Bronchial epithelial cell (primary cell): Measurements from ENCODE around the gene APCDD1. TPM values are rescaled to one million over a fixed set of nuclear protein-coding genes. Genes with fewer than 3 reads are reported as not detected.

Source experiments
- DNase-seq: peaks from one replicate; pipeline ENCODE4 v3.0.0-alpha.2; 2010; ENCODE audit warnings: low read depth
- FAIRE-seq: peaks from 2 replicates; lab custom pipeline; 2011; peaks lifted over from hg19 to GRCh38; lab: Jason Lieb, UNC
- H3K27me3 ChIP-seq: 2 replicates; pipeline ENCODE4 v1.5.1; 2011; ENCODE audit warnings: low read length; ENCODE audit not compliant: control insufficient read depth, insufficient read depth
- H3K36me3 ChIP-seq: 2 replicates; pipeline ENCODE4 v1.5.1; 2011; ENCODE audit warnings: low read length; ENCODE audit not compliant: control insufficient read depth, insufficient read depth
- H3K4me3 ChIP-seq: 2 replicates; pipeline ENCODE4 v1.5.1; 2011; ENCODE audit warnings: mild to moderate bottlenecking, low read depth, low read length, control low read depth
- total RNA-seq: library from RNA; depleted of rRNA; stranded (reverse); fragments of >200 nt; gene quantifications from 2 replicates; pipeline ENCODE4 v1.2.1, GENCODE V29; 2014
- TF ChIP-seq, protein P1 (sequence below): IDR thresholded peaks from 2 replicates; pipeline ENCODE4 v1.5.1; 2011; ENCODE audit warnings: mild to moderate bottlenecking, moderate library complexity, low read length, control low read depth, inconsistent platforms; ENCODE audit not compliant: insufficient read depth, severe bottlenecking

The APCDD1 gene
- total RNA-seq, result under 0.01 and 0.64 TPM in 2 replicates

- Histone ChIP-seq H3K4me3 (peak within 1 kb of the TSS; percentile 42), H3K27me3 (peaks cover 32% of the 10 kb centered on the region), H3K36me3 (no peaks in the 10 kb centered on the region)
- TF ChIP-seq, protein P1, sequence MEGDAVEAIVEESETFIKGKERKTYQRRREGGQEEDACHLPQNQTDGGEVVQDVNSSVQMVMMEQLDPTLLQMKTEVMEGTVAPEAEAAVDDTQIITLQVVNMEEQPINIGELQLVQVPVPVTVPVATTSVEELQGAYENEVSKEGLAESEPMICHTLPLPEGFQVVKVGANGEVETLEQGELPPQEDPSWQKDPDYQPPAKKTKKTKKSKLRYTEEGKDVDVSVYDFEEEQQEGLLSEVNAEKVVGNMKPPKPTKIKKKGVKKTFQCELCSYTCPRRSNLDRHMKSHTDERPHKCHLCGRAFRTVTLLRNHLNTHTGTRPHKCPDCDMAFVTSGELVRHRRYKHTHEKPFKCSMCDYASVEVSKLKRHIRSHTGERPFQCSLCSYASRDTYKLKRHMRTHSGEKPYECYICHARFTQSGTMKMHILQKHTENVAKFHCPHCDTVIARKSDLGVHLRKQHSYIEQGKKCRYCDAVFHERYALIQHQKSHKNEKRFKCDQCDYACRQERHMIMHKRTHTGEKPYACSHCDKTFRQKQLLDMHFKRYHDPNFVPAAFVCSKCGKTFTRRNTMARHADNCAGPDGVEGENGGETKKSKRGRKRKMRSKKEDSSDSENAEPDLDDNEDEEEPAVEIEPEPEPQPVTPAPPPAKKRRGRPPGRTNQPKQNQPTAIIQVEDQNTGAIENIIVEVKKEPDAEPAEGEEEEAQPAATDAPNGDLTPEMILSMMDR, result no peak
- FAIRE-seq, result peak; percentile 36
- DNase-seq, result no peak
Observed at GRCh38 chr18:10453806-10454680, at the start of gene APCDD1. APCDD1 (plus strand) TSS chr18:10454635; CDS start chr18:10454982, 347 bp downstream.

DNA sequence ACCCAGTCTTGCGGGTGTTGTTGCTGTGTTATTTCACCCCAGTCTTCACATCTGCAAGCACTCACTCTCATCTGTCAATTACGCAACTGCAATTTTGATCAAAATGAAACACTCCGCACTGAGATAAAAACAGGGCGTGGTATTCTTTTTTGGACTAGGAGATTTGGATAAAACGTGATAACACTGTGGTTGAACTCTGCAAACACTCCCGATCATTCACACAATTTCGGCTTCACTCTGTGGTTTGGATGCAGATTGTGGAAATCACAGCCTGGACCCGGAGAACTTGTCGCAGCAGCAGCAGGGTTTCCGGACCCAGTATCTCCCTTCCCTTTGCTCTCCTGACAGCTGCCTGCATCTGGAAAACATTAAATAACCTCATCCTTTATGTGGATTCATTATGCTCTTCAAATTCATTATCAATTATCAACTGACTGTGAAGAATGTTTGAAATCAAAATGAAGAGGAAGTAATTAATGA, 49.4 kb upstream of the APCDD1 start:
- TF ChIP-seq, protein P1, result no peak
- Histone ChIP-seq H3K4me3 (no peak overlapping the region), H3K36me3 (no peaks in the 10 kb centered on the region), H3K27me3 (no peaks in the 10 kb centered on the region)
- DNase-seq, result no peak
- no peak for FAIRE-seq

DNA sequence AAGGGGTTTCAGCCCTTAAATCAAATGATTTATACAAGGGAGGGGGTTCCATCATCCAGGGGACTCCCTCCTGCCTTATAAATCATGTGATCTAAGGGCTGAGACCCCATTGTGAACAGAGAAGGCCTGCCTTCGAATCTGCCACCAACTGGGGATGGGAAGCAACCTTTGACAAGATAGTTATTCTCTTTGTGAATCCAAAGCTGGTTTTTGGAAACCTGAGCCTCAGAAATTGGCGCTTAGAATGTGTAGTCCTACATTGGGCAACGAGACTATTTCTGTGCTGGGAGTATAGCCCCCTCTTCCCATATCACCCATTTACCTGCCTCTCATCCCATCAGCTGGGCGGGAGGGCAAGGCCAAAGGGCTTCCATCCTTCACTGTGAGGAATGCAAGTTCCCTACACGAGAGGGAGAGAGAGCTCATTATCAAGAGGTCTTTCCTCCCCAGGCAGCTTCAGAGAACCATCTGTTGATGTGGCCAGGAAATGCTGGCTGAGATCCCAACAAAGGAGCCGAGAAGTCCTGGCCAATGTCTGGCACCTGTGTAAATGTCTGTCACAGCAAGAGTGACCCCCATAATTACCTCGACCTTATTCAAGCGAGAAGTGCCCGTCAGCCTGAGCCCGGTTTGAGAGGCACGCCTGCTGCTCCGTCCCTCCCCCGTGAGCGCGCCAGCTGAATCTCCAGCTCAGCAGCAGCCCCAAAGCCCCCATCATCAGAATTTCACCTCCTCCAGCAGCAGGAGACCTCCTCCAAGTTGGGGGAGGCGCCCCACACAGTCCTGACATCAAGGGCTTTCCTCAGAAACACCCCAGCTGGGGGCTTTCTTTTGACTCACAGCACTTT, 48.4 kb upstream of the APCDD1 start:
- DNase-seq (no peak), FAIRE-seq (no peak)
- Histone ChIP-seq H3K27me3 (no peaks in the 10 kb centered on the region), H3K36me3 (no peaks in the 10 kb centered on the region), H3K4me3 (no peak overlapping the region)
- TF ChIP-seq, protein P1, result no peak

- Histone ChIP-seq H3K36me3 (no peaks in the 10 kb centered on the region), H3K4me3 (no peak overlapping the region), H3K27me3 (no peaks in the 10 kb centered on the region)
- DNase-seq, result no peak
- TF ChIP-seq, protein P1, result no peak
- peak; percentile 28 for FAIRE-seq
Observed at GRCh38 chr18:10408131-10408530, 46.3 kb upstream of the APCDD1 start.

- TF ChIP-seq, protein P1, result no peak
- Histone ChIP-seq H3K27me3 (no peaks in the 10 kb centered on the region), H3K4me3 (no peak overlapping the region), H3K36me3 (no peaks in the 10 kb centered on the region)
- DNase-seq (no peak), FAIRE-seq (no peak)
Observed at GRCh38 chr18:10409041-10409440, 45.4 kb upstream of the APCDD1 start.
